ENCODE measurements around the gene DMGDH.

DMGDH gene

DNA sequence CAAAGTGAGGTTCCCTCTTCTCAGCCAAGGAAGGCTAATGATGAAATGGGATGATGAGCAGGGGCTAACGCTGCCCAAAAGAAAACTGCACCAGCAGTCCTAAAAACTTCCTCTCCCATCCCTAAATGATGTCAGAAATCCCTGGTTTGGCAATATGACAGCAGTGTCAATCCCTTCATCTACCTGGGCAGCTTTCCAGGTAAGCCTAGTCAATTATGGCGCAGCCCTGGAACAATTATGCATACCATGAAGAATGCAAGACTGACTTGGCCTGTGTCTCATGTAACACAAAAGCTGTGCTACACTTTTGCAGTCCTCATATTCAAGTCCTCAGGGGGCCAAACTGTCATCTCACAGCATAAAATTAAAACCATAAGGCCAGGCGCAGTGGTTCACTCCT is 7.0 kb downstream of the DMGDH start:
- peak; percentile 16 for DNase-seq

DNA sequence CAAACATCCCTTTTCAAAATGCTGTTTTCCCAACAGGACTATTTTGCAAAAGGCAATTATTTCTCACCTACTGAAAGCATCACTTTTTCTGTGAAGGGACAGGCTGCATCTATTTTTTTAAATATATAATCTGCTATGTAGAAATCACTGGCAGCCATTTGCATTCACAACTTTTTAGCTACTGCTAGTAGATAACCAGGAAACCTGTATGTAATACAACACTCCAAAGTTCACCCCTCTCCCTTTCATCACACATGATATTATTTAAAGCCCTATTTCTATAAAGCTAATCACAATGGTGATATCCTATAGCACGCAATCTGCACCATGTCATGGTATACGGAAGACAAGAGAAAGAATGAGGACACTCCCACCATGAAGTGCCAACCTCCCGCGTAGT is 9.8 kb downstream of the DMGDH start:
- DNase-seq: no peak

DNA sequence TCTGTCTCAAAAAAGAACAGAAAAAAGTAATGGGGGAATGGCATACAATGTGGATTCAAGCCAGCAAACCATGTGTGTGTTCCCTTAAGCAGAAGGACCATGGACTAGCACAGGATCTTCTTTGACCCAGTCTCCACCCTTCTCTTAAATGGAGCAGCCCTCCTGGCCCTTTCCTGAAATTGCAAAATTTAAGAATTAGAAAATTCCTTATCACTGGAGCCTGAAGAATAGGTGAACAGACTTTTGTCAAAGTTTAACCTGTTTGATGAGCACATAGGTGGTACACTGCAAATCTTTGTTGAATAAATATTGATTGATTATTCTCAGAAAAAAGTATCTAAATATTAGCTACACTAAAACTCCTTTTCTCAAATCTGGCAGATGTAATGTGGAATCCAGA is 12.6 kb downstream of the DMGDH start:
- no peak for DNase-seq

DNA sequence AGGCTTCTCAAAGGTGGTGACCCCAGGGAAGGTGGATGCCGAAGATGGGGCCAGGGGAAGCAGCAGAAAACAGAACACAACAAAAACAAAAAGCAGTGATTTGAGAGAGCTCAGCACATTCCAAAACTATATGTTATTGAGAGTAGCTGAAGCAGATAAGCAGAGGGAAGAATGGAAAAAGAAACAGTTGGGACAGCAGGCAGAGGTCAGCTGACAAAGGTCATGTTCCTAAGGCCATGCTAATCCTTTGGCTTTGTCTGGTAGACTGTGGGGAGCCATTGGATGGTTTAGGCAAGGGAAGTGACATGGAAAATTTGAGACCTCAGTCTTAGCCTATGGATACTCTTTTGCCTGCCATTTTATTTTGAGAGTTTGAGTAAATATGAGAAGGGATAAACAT is 14.5 kb downstream of the DMGDH start:
- no peak for DNase-seq

DNA sequence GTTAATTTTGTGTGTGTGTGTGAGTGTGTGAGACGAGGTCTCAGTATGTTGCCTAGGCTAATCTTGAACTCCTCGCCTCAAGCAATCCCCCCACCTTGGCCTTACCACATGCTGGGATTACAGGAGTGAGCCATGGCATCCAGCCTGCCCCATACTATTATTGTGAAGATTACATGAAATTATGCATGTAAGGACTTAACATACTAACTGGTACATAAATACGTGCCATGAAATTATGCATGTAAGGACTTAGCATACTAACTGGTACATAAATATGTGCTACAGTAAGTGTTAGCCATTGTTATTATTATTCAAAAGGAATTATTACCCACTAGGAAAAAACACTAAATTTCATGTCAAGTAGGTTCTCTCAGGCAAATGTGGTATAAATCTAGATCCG is 16.2 kb downstream of the DMGDH start:
- DNase-seq: no peak

DNA sequence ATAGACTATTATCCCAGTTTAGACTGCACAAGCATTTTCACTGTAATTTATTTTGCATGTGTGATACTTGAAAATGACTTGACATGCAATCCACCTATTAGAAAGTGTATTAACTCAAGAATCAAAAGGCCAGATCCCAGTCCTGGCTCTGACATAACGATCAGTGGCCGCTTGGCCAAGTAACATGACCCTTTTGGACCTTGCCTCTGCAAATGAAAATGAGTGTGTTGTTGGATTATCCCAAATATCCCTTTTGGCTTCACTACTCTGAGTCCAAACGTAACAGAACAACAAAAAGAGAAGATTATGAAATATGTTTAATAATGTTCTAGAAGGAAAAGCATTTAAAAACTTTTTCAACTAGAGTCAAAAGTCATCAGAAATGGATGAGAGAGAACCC is 19.0 kb downstream of the DMGDH start:
- DNase-seq: no peak

DNA sequence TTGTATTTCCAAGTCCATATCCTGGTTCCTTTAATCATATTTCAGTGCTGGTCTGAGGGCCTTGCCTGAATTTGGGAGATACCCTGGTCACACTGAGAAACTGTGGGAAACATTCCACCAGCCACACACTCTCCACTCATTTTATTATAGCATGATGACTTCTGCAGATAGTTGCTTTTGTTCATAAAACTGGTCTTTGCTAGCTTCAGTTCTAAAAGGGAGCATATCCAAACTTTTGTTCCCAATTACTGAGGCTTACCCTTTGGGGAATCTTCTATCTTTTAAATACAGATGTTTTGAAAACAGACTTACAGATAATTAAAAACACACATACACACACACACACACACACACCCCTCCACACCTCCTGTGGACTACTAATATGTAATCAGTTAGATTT is 21.0 kb downstream of the DMGDH start:
- DNase-seq: no peak

DNA sequence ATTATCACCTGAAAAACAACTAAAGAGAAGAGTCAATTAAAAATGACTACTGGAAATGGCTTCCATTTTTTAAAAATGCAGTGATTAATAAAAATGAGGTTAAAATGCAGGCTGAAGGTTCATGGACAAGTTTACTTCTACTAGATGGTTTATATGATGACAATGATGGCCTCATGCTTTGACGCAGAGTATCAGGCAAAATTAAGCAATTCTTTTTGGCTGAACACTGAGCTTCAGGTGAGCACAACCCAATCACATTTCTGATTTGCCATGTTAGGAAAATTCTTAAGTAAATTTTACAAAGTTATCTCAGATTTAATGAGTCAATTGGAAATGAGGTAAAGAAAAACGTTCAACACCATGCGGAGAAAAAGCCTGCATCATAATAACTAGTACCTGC is 22.3 kb downstream of the DMGDH start:
- DNase-seq: no peak

DNA sequence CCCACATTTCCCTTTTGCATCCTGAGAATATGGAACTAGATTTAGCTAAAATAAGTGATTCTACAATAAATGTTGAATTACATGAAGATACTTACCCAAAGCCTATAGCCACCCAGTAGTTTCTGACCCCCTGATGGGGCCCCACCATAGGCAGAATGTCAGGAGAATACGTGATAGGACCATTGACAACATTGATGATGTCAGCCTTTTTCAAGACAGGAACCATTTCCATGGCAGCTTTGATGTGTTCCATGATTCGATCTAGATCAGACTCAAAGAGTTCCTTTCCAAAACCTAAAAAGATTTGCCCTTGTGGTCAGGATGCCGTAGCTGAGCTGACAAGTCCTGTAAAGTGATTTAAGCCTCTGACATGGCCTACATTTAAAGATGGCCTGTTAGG is 27.3 kb downstream of the DMGDH start:
- DNase-seq: no peak

DNA sequence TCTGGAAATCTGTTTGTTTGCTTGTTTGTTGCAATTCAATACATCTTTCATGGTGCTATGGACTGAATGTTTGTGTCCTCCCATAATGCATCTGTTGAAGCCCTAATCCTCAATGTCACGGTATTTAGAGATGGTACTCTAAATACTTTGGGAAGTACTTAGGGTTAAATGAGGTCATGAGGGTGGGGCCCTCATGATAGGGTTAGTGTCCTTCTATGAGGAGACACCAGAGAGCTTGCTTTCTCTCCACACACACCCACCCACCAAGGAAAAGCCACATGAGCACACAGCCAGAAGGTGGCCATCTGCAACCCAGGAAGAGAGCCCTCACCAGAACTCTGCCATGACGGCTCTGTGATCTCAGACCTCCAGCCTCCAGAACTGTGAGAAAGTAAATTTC is 32.7 kb downstream of the DMGDH start:
- no peak for DNase-seq

DNA sequence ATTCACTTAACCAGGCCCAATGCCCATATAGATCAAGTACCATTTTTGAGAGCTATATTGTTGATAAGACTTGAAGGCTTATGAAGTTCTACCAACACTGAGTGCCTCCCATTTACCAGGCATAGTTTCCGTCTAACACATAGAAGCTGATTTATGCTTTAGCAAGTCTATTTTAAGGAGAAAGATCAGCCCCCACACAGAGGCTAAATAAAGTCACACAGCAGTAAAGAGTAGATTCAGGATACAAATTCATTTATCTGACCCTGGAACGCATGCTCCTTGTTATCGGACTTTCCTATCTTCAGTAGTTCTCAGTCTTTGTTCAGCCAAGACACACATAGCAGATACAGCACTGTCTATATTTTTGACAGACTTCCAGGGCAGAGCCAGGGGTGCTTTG is 34.2 kb downstream of the DMGDH start:
- DNase-seq: no peak

DNA sequence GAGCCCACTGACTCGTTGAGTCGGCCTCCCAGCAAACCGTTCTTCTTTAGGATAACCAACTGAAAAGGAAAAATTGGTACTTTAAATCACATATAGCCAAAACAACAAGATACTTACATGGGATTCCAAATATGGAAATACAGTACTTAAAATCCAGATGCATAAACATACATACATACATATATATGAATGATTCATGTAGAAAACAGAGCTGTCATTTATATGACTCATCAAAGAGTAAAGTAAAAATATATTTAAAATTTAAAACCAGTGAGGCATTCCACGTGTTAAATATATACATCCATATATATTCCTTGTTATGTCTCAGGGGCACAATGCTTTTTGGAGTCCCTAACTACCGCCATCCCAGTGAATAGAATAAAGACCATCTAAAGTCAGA is 36.7 kb downstream of the DMGDH start:
- DNase-seq: no peak

DNA sequence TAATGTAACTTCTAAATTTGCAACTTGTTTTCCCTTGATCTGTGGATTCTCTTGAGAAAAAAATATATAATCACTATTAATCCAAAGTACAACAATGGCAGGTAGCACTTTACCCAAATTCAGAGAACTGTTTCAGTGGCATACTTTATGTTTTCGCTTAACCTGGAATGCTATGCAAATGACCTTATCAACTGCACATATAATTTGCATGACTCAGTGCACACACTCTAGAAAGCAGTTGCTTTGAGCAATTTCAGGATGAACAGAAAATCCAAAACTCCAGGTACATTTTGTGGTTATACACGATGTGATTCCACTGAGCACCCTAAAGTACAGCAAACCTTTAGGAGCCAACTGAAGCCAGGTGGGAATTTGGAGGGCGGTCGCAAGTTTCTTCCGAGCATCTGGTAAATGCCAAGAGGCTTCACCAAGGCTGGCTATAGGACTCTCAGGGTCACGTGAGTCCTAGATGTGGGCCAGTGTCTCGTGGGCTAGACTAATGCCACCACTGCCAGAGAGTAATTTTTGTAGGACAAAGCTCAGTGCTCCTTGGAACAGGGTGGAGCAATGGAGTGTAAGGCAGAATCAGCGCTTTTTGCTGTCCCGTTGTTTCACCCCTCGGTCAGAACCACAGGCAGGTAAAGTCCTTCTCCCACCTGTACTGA is 37.3 kb downstream of the DMGDH start:
- DNase-seq: peak; percentile 5

DNA sequence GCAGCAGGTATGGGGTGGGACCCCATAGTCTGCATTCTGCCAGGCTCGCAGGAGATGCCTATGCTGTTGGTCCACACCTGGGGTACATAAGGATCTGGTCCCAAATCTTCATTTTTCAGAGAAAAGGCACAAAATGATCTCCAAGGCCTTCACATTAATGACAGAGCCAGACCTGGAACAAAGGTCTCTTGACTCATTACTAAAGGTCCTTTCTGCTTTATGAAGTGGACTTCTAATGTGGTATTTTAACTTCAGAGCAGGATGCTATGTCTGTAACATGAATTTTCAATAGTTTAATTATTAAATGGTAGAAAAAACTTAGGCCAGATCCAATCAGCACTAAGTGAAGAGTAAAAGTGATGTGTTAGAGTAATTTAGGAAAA is 38.0 kb downstream of the DMGDH start:
- no peak for DNase-seq

DNA sequence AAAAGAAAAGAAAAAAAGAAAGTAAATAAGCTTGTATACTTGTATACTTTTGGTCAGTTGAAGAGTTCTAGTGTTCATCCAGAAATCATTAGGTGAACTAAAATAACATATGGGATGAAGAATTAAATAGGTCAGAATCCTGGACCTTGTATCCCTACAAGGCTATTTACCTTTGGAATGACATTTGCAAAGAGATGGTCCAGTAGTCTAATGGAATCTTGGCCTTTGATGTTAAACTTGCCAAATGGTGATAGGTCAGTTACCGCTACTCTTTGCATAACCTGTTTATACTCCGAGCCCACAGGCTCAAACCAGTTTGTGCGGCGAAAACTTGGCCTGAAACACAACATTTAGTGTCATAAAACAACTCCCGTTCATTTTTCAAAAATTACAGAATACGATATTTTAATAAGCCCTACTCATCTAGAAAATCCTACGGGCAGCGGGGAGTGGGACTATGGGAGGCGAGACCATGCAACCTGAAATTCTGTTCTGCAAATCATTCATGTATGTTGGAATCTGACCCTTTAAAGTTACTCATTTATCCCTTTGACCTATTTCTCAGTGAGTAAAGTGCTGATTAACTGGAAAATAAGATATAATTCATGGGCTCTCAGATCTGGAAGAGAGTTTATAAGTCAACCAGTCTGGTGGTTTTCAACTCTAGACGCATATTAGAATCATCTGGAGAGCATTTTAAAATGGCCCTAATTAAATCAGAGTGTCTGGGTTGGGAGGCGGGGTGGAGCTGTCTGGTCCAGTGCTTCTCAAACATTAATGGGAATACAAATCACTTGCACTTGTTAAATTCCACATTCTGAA is 38.6 kb downstream of the DMGDH start:
- peak; percentile 17 for DNase-seq

DNA sequence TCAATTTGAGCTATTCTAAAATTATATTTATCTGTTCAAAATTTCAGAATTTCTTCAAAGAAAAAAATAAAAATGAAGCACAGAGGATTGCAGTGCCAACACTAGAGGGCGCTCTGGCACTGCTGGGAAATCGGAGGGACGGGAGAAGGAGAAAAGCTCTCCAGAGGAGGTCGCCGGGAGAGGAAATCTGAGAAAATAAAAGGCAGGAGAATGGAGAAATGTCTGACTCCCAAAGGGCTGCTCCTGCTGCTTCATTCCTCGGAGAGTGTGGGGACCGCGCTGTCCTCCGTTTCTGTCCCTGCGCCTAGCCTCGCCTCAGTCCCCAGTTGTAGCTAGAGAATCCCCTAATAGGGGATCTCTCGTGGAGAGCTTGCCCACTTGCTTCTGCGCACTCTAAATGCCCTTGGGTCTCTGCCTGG is 44.4 kb downstream of the DMGDH start:
- peak; percentile 67 for DNase-seq

DNA sequence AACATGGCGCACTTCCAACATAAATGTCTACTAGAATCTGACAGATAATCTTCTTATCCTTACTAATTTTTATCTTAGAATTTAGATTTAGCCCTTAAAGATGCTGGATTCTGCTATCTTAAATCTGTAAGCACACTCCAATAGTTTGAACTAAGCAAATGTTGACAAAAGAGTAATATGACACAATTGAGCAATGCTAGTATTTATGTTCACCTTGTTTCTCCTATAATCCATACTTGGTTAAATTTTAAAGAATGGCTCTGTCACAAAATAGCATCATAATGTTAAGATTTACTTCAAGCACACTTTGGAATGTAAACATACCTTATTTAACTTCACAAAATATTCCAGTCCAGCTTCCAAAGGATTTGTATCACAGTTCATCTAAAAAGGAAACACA is 45.5 kb downstream of the DMGDH start:
- no peak for DNase-seq

DNA sequence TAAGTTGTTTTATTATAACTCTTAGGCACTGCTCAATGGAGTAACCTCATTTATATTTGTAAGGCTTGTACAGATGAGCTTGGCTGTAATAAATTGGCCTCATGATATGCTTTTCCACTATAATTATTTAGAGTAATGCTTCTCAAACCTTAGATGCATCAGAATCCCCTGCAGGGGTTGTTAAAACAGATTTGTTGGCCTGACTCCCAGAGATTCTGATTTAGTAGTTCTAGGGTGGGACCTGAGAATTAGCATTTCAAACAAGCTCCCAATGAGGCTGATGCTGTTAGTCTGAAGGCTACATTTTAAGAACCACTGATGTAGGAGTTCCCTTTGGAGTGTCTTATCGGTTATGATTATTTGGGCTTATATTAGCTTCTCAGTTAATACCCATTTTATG is 46.1 kb downstream of the DMGDH start:
- no peak for DNase-seq

DNA sequence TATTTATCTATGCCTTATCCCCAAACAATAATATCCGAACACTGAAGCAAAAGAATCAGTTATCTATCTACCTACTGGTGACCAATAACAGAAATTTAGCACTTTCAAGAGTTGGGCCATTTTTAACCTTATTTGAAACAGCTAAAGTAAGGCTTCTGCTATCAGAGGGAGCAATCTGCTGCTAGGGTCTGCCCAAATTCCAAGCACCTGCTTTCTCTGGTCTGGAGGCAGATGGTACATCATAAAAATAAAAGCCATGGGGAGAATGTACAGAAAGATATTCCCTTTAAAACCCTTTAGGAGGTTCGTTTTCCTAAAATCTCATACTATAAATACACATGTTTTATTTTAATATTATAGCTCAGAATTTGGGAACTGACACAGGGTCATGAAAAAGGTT is 46.7 kb downstream of the DMGDH start:
- DNase-seq: no peak

DNA sequence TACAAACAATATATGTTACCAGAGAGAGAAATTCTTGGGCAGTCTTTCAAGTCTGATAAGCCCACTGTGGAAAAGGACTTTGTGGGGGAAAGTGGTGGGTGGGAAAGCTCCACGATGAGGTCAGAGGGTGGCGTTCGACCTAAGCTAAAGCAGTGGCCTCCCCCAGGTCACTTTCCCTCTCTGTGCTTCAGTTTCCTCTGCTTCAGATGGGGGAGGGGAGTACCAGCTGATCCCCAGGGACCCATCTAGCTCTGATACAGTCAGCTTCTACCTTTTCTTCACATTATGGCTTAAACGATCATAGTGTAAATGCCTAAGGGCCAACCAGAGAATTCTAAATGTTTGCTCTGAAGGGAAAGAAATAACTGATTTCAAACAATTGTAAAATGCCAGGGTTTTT is 47.7 kb downstream of the DMGDH start:
- no peak for DNase-seq

DNA sequence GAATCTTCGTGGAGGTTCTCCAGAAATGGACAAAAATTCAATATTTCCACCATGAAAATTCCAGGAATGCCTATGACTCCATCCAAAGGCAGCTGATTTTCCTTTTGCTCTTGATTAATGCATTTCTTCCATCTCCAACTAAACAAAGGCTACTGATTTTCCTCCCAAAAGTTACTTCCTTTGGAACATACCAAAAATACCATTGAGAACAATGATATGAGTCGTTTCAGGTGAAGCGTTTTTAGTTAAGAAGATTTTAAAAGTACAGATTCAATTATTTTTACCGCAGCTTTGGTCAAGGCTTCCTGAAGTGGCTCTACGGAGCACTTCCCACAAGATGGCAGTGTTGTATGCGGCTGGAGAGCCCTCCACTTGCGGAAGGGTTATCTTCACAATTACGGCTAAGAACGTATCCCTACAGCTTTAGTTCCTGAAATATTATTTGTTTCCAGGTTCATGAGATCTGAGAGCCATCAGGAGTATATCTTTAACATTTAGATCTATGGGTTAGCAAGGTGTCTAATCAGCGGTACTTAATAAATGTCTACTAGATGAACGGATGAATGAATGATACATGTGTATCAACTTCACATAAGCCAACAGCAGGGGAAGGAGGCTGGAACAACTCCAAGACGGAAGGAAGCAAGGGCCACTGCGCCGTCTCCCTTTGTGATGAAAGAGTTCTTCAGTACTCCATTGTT is 48.5 kb downstream of the DMGDH start:
- peak; percentile 89 for DNase-seq

DNA sequence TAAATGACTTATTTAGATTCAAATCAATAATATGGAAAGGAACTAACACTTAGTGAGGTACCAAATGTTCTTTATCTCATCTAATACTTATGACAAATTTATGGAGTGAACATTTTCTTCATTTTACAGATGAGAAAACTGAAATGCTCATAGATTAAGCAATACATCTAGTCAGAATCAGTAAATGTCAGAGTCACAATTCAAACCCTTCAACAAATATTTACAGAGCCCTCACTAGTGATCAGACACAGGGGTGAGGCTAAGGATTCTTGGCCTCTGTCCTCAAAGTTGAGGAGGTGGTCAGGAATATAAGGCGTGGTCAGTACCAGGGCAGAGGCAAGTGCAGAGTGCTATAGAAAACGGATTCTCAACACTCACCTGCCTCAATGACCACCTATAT is 54.8 kb downstream of the DMGDH start:
- DNase-seq: no peak

DNA sequence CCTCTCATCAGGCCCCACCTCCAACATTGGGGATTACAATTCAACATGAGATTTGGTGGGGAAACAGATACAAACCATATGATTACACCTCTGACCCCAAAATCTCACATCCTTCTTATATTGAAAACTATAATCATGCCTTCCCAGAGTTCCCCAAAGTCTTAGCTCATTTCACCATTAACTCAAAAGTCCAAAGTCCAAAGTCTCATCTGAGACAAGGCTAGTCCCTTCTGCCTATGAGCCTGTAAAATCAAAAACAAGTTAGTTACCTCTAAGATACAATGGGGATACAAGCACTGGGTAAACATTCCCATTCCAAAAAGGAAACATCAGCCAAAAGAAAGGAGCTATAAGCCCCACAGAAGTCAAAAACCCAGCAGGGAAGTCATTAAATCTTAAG is 57.6 kb downstream of the DMGDH start:
- no peak for DNase-seq

Measured in fibroblast of skin of abdomen (primary cell).